H9 (cell line): ENCODE data around the gene SPIB. TPM values are rescaled to one million over a fixed set of nuclear protein-coding genes. Genes with fewer than 3 reads are reported as not detected.

Source experiments
- DNase-seq: peaks from one replicate; pipeline ENCODE4 v3.0.0-alpha.2; 2017
- H2AFZ ChIP-seq: one replicate; pipeline ENCODE4 v1.6.1; 2013; ENCODE audit warnings: mild to moderate bottlenecking, low read length, control low read depth, moderate library complexity
- H2AK5ac ChIP-seq: 2 replicates; pipeline ENCODE4 v1.6.1; 2013; ENCODE audit warnings: low read length, control low read depth, mixed read lengths; ENCODE audit not compliant: insufficient read length
- H2BK120ac ChIP-seq: one replicate; pipeline ENCODE4 v1.6.1; 2013; ENCODE audit warnings: low read depth, mild to moderate bottlenecking, low read length, control low read depth, inconsistent platforms; ENCODE audit not compliant: poor library complexity, severe bottlenecking
- H2BK12ac ChIP-seq: 2 replicates; pipeline ENCODE4 v1.6.1; 2013; ENCODE audit warnings: low read length, control low read depth, mixed read lengths, low read depth; ENCODE audit not compliant: insufficient read length
- H2BK15ac ChIP-seq: 2 replicates; pipeline ENCODE4 v1.6.1; 2013; ENCODE audit warnings: low read depth, low read length, control low read depth
- H2BK20ac ChIP-seq: one replicate; pipeline ENCODE4 v1.6.1; 2013; ENCODE audit warnings: low read depth, mild to moderate bottlenecking, low read length, control low read depth, inconsistent platforms; ENCODE audit not compliant: poor library complexity, severe bottlenecking
- H2BK5ac ChIP-seq: 2 replicates; pipeline ENCODE4 v1.6.1; 2013; ENCODE audit warnings: low read length, control low read depth, mixed read lengths; ENCODE audit not compliant: insufficient read length
- H3K14ac ChIP-seq: 2 replicates; pipeline ENCODE4 v1.6.1; 2013; ENCODE audit warnings: low read length, control low read depth; ENCODE audit not compliant: insufficient read depth
- H3K18ac ChIP-seq: 2 replicates; pipeline ENCODE4 v1.6.1; 2013; ENCODE audit warnings: low read depth, mild to moderate bottlenecking, mixed read lengths, low read length, control low read depth; ENCODE audit not compliant: insufficient read length
- H3K23ac ChIP-seq: 2 replicates; pipeline ENCODE4 v1.6.1; 2013; ENCODE audit warnings: low read length, control low read depth, mixed read lengths, low read depth; ENCODE audit not compliant: insufficient read length
- H3K23me2 ChIP-seq: 2 replicates; pipeline ENCODE4 v1.6.1; 2013; ENCODE audit warnings: low read depth, mild to moderate bottlenecking, mixed read lengths, low read length, control low read depth; ENCODE audit not compliant: insufficient read length, poor library complexity, severe bottlenecking
- H3K27ac ChIP-seq: 2 replicates; pipeline ENCODE4 v1.5.1; 2013; ENCODE audit warnings: low read length, control low read depth, mixed read lengths, low read depth; ENCODE audit not compliant: insufficient read length
- H3K27me3 ChIP-seq: 2 replicates; pipeline ENCODE4 v1.6.1; 2013; ENCODE audit warnings: low read length, control low read depth, inconsistent platforms; ENCODE audit not compliant: insufficient read depth
- H3K4ac ChIP-seq: 2 replicates; pipeline ENCODE4 v1.6.1; 2013; ENCODE audit warnings: low read depth, mild to moderate bottlenecking, control low read depth, inconsistent platforms, low read length, moderate library complexity
- H3K4me1 ChIP-seq: 2 replicates; pipeline ENCODE4 v1.6.1; 2013; ENCODE audit warnings: low read length, control low read depth, inconsistent platforms; ENCODE audit not compliant: insufficient read depth
- H3K4me2 ChIP-seq: 2 replicates; pipeline ENCODE4 v1.6.1; 2013; ENCODE audit warnings: low read length, control low read depth, mixed read lengths; ENCODE audit not compliant: insufficient read length, insufficient read depth
- H3K56ac ChIP-seq: 2 replicates; pipeline ENCODE4 v1.6.1; 2013; ENCODE audit warnings: low read depth, mild to moderate bottlenecking, mixed read lengths, low read length, control low read depth; ENCODE audit not compliant: insufficient read length
- H3K79me1 ChIP-seq: 2 replicates; pipeline ENCODE4 v1.6.1; 2013; ENCODE audit warnings: low read depth, mild to moderate bottlenecking, moderate library complexity, low read length, control low read depth, inconsistent platforms; ENCODE audit not compliant: insufficient read depth, poor library complexity, severe bottlenecking
- H3K79me2 ChIP-seq: 2 replicates; pipeline ENCODE4 v1.6.1; 2013; ENCODE audit warnings: low read length, control low read depth, inconsistent platforms; ENCODE audit not compliant: insufficient read depth
- H3K9ac ChIP-seq: 2 replicates; pipeline ENCODE4 v1.6.1; 2013; ENCODE audit warnings: low read length, control low read depth, mixed read lengths; ENCODE audit not compliant: insufficient read length; ENCODE audit errors: extremely low read depth
- H3K9me3 ChIP-seq: one replicate; pipeline ENCODE4 v1.6.1; 2013; ENCODE audit warnings: low read depth, low read length, inconsistent platforms; ENCODE audit not compliant: control insufficient read depth
- H3T11ph ChIP-seq: one replicate; pipeline ENCODE4 v1.6.1; 2013; ENCODE audit warnings: mild to moderate bottlenecking, low read length, control low read depth, inconsistent platforms
- H4K20me1 ChIP-seq: one replicate; pipeline ENCODE4 v1.6.1; 2013; ENCODE audit not compliant: control insufficient read depth, insufficient read length, insufficient read depth
- H4K5ac ChIP-seq: 2 replicates; pipeline ENCODE4 v1.6.1; 2013; ENCODE audit warnings: low read depth, mild to moderate bottlenecking, mixed read lengths, low read length, control low read depth; ENCODE audit not compliant: insufficient read length
- H4K8ac ChIP-seq: replicated peaks from 2 replicates; pipeline ENCODE4 v1.6.1; 2013; ENCODE audit warnings: low read length, control low read depth, mixed read lengths, low read depth; ENCODE audit not compliant: insufficient read length
- H4K91ac ChIP-seq: 2 replicates; pipeline ENCODE4 v1.6.1; 2013; ENCODE audit warnings: low read depth, mild to moderate bottlenecking, moderate library complexity, mixed read lengths, low read length, control low read depth; ENCODE audit not compliant: insufficient read length
- H3K27ac Mint-ChIP-seq, 3 experiments: 2 replicates in 2 of 3; 3 replicates in 1 of 3; pipeline ENCODE4 v1.8.0; 2020 to 2021; ENCODE audit warnings: mixed read lengths in 3 of 3, mild to moderate bottlenecking in 1 of 3, moderate library complexity in 1 of 3
- H3K27me3 Mint-ChIP-seq: 2 replicates; pipeline ENCODE4 v1.8.0; 2021; ENCODE audit warnings: low read depth, mild to moderate bottlenecking, moderate library complexity, mixed read lengths
- H3K36me3 Mint-ChIP-seq, 3 experiments: 2 replicates in 2 of 3; 3 replicates in 1 of 3; pipeline ENCODE4 v1.8.0; 2020 to 2021; ENCODE audit warnings: low read depth in 3 of 3, mixed read lengths in 3 of 3; ENCODE audit not compliant: insufficient read depth in 1 of 3
- H3K4me1 Mint-ChIP-seq, 2 experiments: 2 replicates each; pipeline ENCODE4 v1.8.0; 2020; ENCODE audit warnings: mixed read lengths in 2 of 2
- H3K4me3 Mint-ChIP-seq, 2 experiments: 2 replicates in 1 of 2; 3 replicates in 1 of 2; pipeline ENCODE4 v1.8.0; 2020 to 2021; ENCODE audit warnings: mild to moderate bottlenecking in 2 of 2, mixed read lengths in 2 of 2, moderate library complexity in 1 of 2
- H3K9me3 Mint-ChIP-seq, 2 experiments: 2 replicates in 1 of 2; 3 replicates in 1 of 2; pipeline ENCODE4 v1.8.0; 2020; ENCODE audit warnings: mild to moderate bottlenecking in 2 of 2, mixed read lengths in 2 of 2, moderate library complexity in 1 of 2
- CTCF ChIP-seq: fragments of 200-600 bp; sonication (generic); conservative IDR thresholded peaks from 3 replicates; pipeline ENCODE4 v1.8.0; 2021; ENCODE audit warnings: antibody characterized with exemption, mild to moderate bottlenecking
- WGBS: extraction: QIAGEN DNeasy Blood & Tissue Kit; methylation state at CpG from one replicate; pipeline ENCODE4 v1.1.7; 2013; ENCODE audit warnings: missing lambda C conversion rate, low lambda C conversion rate, mixed read lengths; ENCODE audit not compliant: insufficient read length; ENCODE audit errors: extremely low coverage; 5-methylcytosine and 5-hydroxymethylcytosine counted together
- total RNA-seq: library from RNA; stranded (reverse); gene quantifications from 2 replicates; pipeline ENCODE4 v1.2.1, GENCODE V29; 2021

SPIB gene
- total RNA-seq, 1 experiment from 2014 or later: 33.3 TPM

- no peaks in the 10 kb centered on the region for H3K79me2 ChIP-seq
- H2BK12ac ChIP-seq: no peak overlapping the region
- no peak overlapping the region; the same call in 1 of the 2 replicates for H3K14ac ChIP-seq
- no peaks in the 10 kb centered on the region for H3K9me3 ChIP-seq
- Mint-ChIP-seq H3K4me1 (peaks cover 9 to 12% of the 10 kb centered on the region in 2 experiments), H3K36me3 (no peaks in the 10 kb centered on the region; a peak in 1 of 7 replicates), H3K9me3 (no peaks in the 10 kb centered on the region; a peak in 1 of 5 replicates), H3K27me3 (peaks cover 7% of the 10 kb centered on the region), H3K4me3 (no peak overlapping the region), H3K27ac (no peak overlapping the region)
- H3K4me1 ChIP-seq: no peaks in the 10 kb centered on the region
- no peak overlapping the region for H2BK20ac ChIP-seq
- no peak overlapping the region for H3K9ac ChIP-seq
- TF ChIP-seq CTCF: no peak
- H3K79me1 ChIP-seq: no peaks in the 10 kb centered on the region
- no peak overlapping the region for H3K4me2 ChIP-seq
- no peak overlapping the region for H4K91ac ChIP-seq
- no peak overlapping the region for H3K27ac ChIP-seq
- no peak overlapping the region for H2AK5ac ChIP-seq
- H2BK15ac ChIP-seq: no peak overlapping the region
- H2AFZ ChIP-seq: no peak overlapping the region
- no peak overlapping the region for H3T11ph ChIP-seq
- H3K18ac ChIP-seq: no peak overlapping the region
- H2BK120ac ChIP-seq: no peak overlapping the region
- no peaks in the 10 kb centered on the region for H3K27me3 ChIP-seq
- H4K5ac ChIP-seq: no peak overlapping the region
- H4K8ac ChIP-seq: no peak overlapping the region
- no peak overlapping the region for H3K23ac ChIP-seq
- no peak overlapping the region for H2BK5ac ChIP-seq
- H3K23me2 ChIP-seq: no peaks in the 10 kb centered on the region
- DNase-seq: no peak
- H3K56ac ChIP-seq: no peak overlapping the region
- no CpG with 5 or more reads among the region's 7 CpGs for WGBS
- H3K4ac ChIP-seq: no peak overlapping the region
- H4K20me1 ChIP-seq: no peaks in the 10 kb centered on the region
Measured at GRCh38 chr19:50462970-50463369, 44.2 kb downstream of the SPIB start.
